Measurements from ENCODE around the gene IPCEF1.
"Not testable (repeated sequence)": the region's sequence is repeated elsewhere in the genome, so short reads cannot be mapped to it uniquely, and the experiment has no call there.

IPCEF1 gene

GRCh38 chr6:154371281-154371680 is 14.7 kb upstream of the IPCEF1 start:
- no peak for DNase-seq (ENCODE audit: low spot score)

- DNase-seq (ENCODE audit: low spot score): peak; percentile 42
Measured at GRCh38 chr6:154370545-154370944, 13.9 kb upstream of the IPCEF1 start.

GRCh38 chr6:154367839-154368695 is 11.5 kb upstream of the IPCEF1 start:
- no peak for DNase-seq (ENCODE audit: low spot score)

- no peak for DNase-seq (ENCODE audit: low spot score)
Measured at GRCh38 chr6:154367336-154367735, 10.7 kb upstream of the IPCEF1 start.

- no peak for DNase-seq (ENCODE audit: low spot score)
Measured at GRCh38 chr6:154363821-154364220, 7.2 kb upstream of the IPCEF1 start.

- no peak for DNase-seq (ENCODE audit: low spot score)
Measured at GRCh38 chr6:154361476-154361875, 4.9 kb upstream of the IPCEF1 start.

GRCh38 chr6:154360476-154360875 is 3.9 kb upstream of the IPCEF1 start:
- DNase-seq (ENCODE audit: low spot score): no peak

- no peak for DNase-seq (ENCODE audit: low spot score)
Measured at GRCh38 chr6:154359679-154360078, 3.1 kb upstream of the IPCEF1 start.

- no peak for DNase-seq (ENCODE audit: low spot score)
Measured at GRCh38 chr6:154359161-154359574, 2.6 kb upstream of the IPCEF1 start.

- no peak for DNase-seq (ENCODE audit: low spot score)
Measured at GRCh38 chr6:154358019-154358545, 1.5 kb upstream of the IPCEF1 start.

GRCh38 chr6:154356113-154356512 is 490 bp downstream of the IPCEF1 start:
- DNase-seq (ENCODE audit: low spot score): no peak

GRCh38 chr6:154354265-154354777 is 2.3 kb downstream of the IPCEF1 start:
- no peak for DNase-seq (ENCODE audit: low spot score)

- DNase-seq (ENCODE audit: low spot score): no peak
Measured at GRCh38 chr6:154353626-154354025, 3.0 kb downstream of the IPCEF1 start.

GRCh38 chr6:154352898-154353585 is 3.6 kb downstream of the IPCEF1 start:
- DNase-seq (ENCODE audit: low spot score): no peak

GRCh38 chr6:154350293-154350692 is 6.3 kb downstream of the IPCEF1 start:
- DNase-seq (ENCODE audit: low spot score): no peak

- DNase-seq (ENCODE audit: low spot score): no peak
Measured at GRCh38 chr6:154347981-154348380, 8.6 kb downstream of the IPCEF1 start.

- DNase-seq (ENCODE audit: low spot score): no peak
Measured at GRCh38 chr6:154345811-154346210, 10.8 kb downstream of the IPCEF1 start.

- DNase-seq (ENCODE audit: low spot score): peak; percentile 16
Measured at GRCh38 chr6:154343473-154344308, 12.9 kb downstream of the IPCEF1 start.

- DNase-seq (ENCODE audit: low spot score): no peak
Measured at GRCh38 chr6:154341871-154342270, 14.7 kb downstream of the IPCEF1 start.

- DNase-seq (ENCODE audit: low spot score): peak; percentile 23
Measured at GRCh38 chr6:154341336-154341735, 15.3 kb downstream of the IPCEF1 start.

- DNase-seq (ENCODE audit: low spot score): no peak
Measured at GRCh38 chr6:154337406-154338005, 19.1 kb downstream of the IPCEF1 start.

GRCh38 chr6:154334147-154334546 is 22.5 kb downstream of the IPCEF1 start:
- not testable (repeated sequence) for DNase-seq (ENCODE audit: low spot score)

Data from putamen (tissue), 1 donor.